Gastrocnemius medialis (tissue), 4 donors: ENCODE measurements around the gene DNAJC22. TPM values are rescaled to one million over a fixed set of nuclear protein-coding genes. Genes with fewer than 3 reads are reported as not detected.

Experiments
- ATAC-seq, 2 donors: fragments of 150-250 bp; one replicate each; pipeline ENCODE4 v1.9.1; 2016
- DNase-seq, 2 donors: peaks; one replicate each; pipeline ENCODE4 v3.0.0-alpha.2; 2019
- H3K27ac ChIP-seq, 4 donors: fragments of 200-600 bp; sonication (generic); 1 replicate in 1 of 4; 2 replicates in 3 of 4; pipeline ENCODE4 v1.5.1; 2016 to 2018; ENCODE audit warnings: mild to moderate bottlenecking in 2 of 4, moderate library complexity in 1 of 4
- H3K27me3 ChIP-seq, 3 donors: fragments of 200-600 bp; sonication (generic) in 2 of 3; 1 replicate in 1 of 3; 2 replicates in 2 of 3; pipeline versions ENCODE4 v1.5.1 to v1.6.0; 2016 to 2019; ENCODE audit warnings: mild to moderate bottlenecking in 1 of 3, moderate library complexity in 1 of 3
- H3K36me3 ChIP-seq, 2 donors: fragments of 200-600 bp; sonication (generic) in 1 of 2; one replicate each; pipeline ENCODE4 v1.5.1; 2017 to 2018
- H3K4me1 ChIP-seq, 2 donors: fragments of 200-600 bp; sonication (generic) in 1 of 2; one replicate each; pipeline ENCODE4 v1.5.1; 2016 to 2017; ENCODE audit warnings: mild to moderate bottlenecking in 2 of 2
- H3K4me3 ChIP-seq, 4 donors: fragments of 200-600 bp; sonication (generic) in 3 of 4; 1 replicate in 1 of 4; 2 replicates in 3 of 4; pipeline ENCODE4 v1.5.1; 2016 to 2019; ENCODE audit warnings: mild to moderate bottlenecking in 2 of 4
- H3K9me3 ChIP-seq, 3 donors: fragments of 200-600 bp; sonication (generic) in 2 of 3; 1 replicate in 1 of 3; 2 replicates in 2 of 3; pipeline ENCODE4 v1.5.1; 2016 to 2019
- CTCF ChIP-seq, 5 experiments: fragments of 450-650 bp in 3 of 5; fragments of 200-600 bp in 2 of 5; sonication (generic) in 2 of 5; IDR thresholded peaks in 4 of 5; conservative IDR thresholded peaks in 1 of 5; 1 replicate in 4 of 5; 2 replicates in 1 of 5; pipeline ENCODE4 v1.5.1; 2016 to 2019; ENCODE audit warnings: antibody characterized with exemption in 5 of 5, mild to moderate bottlenecking in 3 of 5, moderate library complexity in 3 of 5
- POLR2A ChIP-seq, 2 donors: fragments of 450-650 bp; IDR thresholded peaks; one replicate each; pipeline ENCODE4 v1.6.1; 2017; ENCODE audit warnings: antibody characterized with exemption in 2 of 2, mild to moderate bottlenecking in 2 of 2, moderate library complexity in 2 of 2
- in situ Hi-C, 4 donors: fragments of 200-750 bp; cut with MboI; loops; one replicate each; pipeline versions ENCODE4 v1.15.0 to v1.8.0; 2017; ENCODE audit warnings: low sequenced_read_pairs in 4 of 4
- intact Hi-C: fragments of 100-400 bp; cut with DNase I; formaldehyde crosslinking; loops from one replicate; pipeline ENCODE4 v1.15.1; 2023; ENCODE audit warnings: low total_unique reads
- total RNA-seq, 4 donors: library from RNA; depleted of rRNA; stranded (reverse); fragments of >200 nt; gene quantifications; one replicate each; pipeline versions ENCODE4 v1.1.0 to v1.2.3, GENCODE V29; 2016

Gene DNAJC22
- total RNA-seq, 4 donors from 2014 or later = 0.24 TPM; not detected in 3

DNA sequence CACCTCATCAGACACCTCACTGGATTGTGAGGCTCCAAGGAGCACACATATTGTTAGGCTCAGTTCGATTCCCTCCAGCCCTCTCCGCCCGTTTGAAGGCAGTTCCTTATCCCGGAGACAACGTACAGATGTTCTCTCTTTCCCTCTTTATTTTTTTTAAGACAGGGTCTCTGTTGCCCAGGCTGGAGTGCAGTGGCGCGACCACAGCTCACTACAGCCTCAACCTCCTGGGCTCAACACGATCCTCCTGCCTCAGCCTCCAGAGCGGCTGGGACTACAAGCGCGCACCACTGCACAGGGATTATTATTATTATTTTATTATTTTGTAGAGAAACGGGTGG, 24.4 kb upstream of the DNAJC22 start:
- no peaks in the 10 kb centered on the region for H3K9me3 ChIP-seq
- peak overlapping the region; percentile 63 to 86 (median 74) for H3K4me3 ChIP-seq
- peaks cover 3 to 5% of the 10 kb centered on the region in 2 donors for H3K4me1 ChIP-seq
- ATAC-seq = no peak
- H3K36me3 ChIP-seq = no peaks in the 10 kb centered on the region
- in situ Hi-C loops = no loop called here
- no peak for DNase-seq
- TF ChIP-seq CTCF (IDR thresholded peaks at IDR 0.05 in 4 of 5, conservative IDR thresholded peaks at IDR 0.05 in 1 of 5) = no peak
- no peak for TF ChIP-seq POLR2A (IDR thresholded peaks at IDR 0.05)
- H3K27ac ChIP-seq = peak overlapping the region; percentile 65 to 78 (median 76)
- intact Hi-C loops = no loop called here
- H3K27me3 ChIP-seq = no peaks in the 10 kb centered on the region

DNA sequence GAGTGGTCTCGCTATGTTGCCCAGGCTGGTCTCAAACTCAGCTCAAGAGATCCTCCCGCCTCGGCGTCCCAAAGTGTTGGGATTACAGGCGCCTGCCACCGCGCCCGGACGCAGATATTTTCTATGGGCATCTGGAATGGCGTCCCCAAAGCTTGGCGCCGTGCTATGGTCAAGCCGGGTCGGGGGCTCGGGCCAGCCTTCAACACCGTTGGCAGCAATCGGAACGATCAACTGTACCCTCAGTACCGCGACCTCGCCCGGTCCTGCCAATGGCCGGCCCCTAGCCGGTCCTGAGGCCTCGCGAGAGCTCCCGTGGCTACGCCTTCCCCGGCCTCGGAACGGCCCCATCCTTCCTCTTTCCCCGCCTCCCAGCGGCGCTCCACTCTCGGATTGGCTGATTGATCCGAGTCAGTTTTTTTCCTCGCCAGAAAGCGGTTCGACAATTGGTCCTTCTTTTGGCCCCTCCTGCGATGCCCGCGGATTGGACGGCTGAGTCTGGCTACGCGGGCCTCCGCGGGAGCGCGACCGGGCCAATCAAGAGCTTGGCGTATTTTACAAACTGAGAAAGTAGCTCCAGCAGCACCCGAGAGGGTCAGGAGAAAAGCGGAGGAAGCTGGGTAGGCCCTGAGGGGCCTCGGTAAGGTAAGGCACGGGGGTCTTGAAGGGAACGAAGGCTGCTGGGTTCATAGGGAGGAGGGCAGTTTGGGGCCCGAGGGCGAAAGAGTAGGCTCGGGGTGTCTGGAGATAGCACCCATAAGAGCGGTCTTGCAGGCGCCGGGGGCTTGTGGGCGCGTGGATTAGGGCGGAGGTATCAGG, 23.8 kb upstream of the DNAJC22 start, which contains the start of gene TROAP:
TSS of gene TROAP (plus strand) at position 548 of the 816 bp plus-strand sequence. CDS start 354 bp downstream, outside the sequence.
- intact Hi-C loops = no loop called here
- ATAC-seq = peak; percentile 100
- Histone ChIP-seq H3K27ac (peak within 1 kb of the TSS; percentile 65 to 78 (median 76)), H3K9me3 (no peaks in the 10 kb centered on the region), H3K36me3 (no peaks in the 10 kb centered on the region), H3K4me1 (peaks cover 3 to 5% of the 10 kb centered on the region in 2 donors), H3K4me3 (peak within 1 kb of the TSS; percentile 63 to 86 (median 74)), H3K27me3 (no peaks in the 10 kb centered on the region)
- DNase-seq = peak; percentile 96 to 97
- in situ Hi-C loops = no loop called here
- TF ChIP-seq POLR2A (IDR thresholded peaks at IDR 0.05) (peak; percentile 23 to 25), CTCF (IDR thresholded peaks at IDR 0.05 in 4 of 5, conservative IDR thresholded peaks at IDR 0.05 in 1 of 5) (no peak)

DNA sequence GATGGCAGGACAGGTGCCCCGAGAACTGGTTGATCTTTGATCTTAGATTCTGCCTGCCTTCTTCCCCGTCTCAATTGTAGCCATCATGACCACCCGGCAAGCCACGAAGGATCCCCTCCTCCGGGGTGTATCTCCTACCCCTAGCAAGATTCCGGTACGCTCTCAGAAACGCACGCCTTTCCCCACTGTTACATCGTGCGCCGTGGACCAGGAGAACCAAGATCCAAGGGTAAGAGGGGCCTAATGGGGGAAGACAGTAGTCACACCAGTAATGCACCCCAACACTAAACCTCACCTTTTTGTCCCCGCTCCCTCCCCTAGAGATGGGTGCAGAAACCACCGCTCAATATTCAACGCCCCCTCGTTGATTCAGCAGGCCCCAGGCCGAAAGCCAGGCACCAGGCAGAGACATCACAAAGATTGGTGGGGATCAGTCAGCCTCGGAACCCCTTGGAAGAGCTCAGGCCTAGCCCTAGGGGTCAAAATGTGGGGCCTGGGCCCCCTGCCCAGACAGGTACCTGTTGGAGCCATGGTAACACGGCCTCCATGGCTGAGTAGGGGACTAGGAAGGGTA, 23.1 kb upstream of the DNAJC22 start:
- H3K27ac ChIP-seq = no peak overlapping the region
- H3K9me3 ChIP-seq = no peaks in the 10 kb centered on the region
- ATAC-seq = no peak
- peaks cover 3 to 5% of the 10 kb centered on the region in 2 donors for H3K4me1 ChIP-seq
- no peak for DNase-seq
- H3K27me3 ChIP-seq = no peaks in the 10 kb centered on the region
- no peaks in the 10 kb centered on the region for H3K36me3 ChIP-seq
- in situ Hi-C loops (no loop called here), intact Hi-C loops (no loop called here)
- H3K4me3 ChIP-seq = peak overlapping the region; percentile 62 to 86 (median 68)
- no peak for TF ChIP-seq POLR2A (IDR thresholded peaks at IDR 0.05)
- no peak for TF ChIP-seq CTCF (IDR thresholded peaks at IDR 0.05 in 4 of 5, conservative IDR thresholded peaks at IDR 0.05 in 1 of 5)

- Histone ChIP-seq H3K27me3 (no peaks in the 10 kb centered on the region), H3K4me1 (peaks cover 3 to 5% of the 10 kb centered on the region in 2 donors), H3K36me3 (no peaks in the 10 kb centered on the region), H3K4me3 (no peak overlapping the region), H3K9me3 (no peaks in the 10 kb centered on the region), H3K27ac (no peak overlapping the region)
- in situ Hi-C loops (no loop called here), intact Hi-C loops (no loop called here)
- ATAC-seq (no peak), DNase-seq (no peak)
- TF ChIP-seq POLR2A (IDR thresholded peaks at IDR 0.05) (no peak), CTCF (IDR thresholded peaks at IDR 0.05 in 4 of 5, conservative IDR thresholded peaks at IDR 0.05 in 1 of 5) (no peak)
Measured at GRCh38 chr12:49325606-49326005, 21.1 kb upstream of the DNAJC22 start.
